A549 (cell line): ENCODE measurements around the gene COL5A1. TPM values are rescaled to one million over a fixed set of nuclear protein-coding genes. Genes with fewer than 3 reads are reported as not detected.

Source experiments
- ATAC-seq, 2 experiments: fragments of 200-7000 bp in 1 of 2; fragments of >200 bp in 1 of 2; cut with Nextera tagmentation in 1 of 2; cut with Tn5 transposase in 1 of 2; 3 replicates each; pipeline versions ENCODE4 v1.8.0 to v1.9.1; 2018 to 2020; ENCODE audit warnings: mild to moderate bottlenecking in 1 of 2, moderate library complexity in 1 of 2
- CTCF ChIA-PET: fragments of 300-600 bp; sonication (Branson Sonifier 250); formaldehyde crosslinking; extraction: SDS; loops from one replicate; lab custom pipeline; 2021; ENCODE audit warnings: antibody characterized with exemption, inconsistent platforms; lab: Yijun Ruan, JAX
- POLR2A ChIA-PET: fragments of 350-600 bp; formaldehyde crosslinking; extraction: SDS; loops from one replicate; lab custom pipeline; 2021; ENCODE audit warnings: antibody characterized with exemption, inconsistent platforms; lab: Yijun Ruan, JAX
- DNase-seq, 2 experiments: peaks; one replicate each; pipeline versions ENCODE4 v3.0.0 to v3.0.0-alpha.2; 2011 to 2016; ENCODE audit warnings: low read depth in 1 of 2, low spot score in 1 of 2
- FAIRE-seq: peaks from 2 replicates; lab custom pipeline; 2011; peaks lifted over from hg19 to GRCh38; lab: Jason Lieb, UNC
- H3K27ac ChIP-seq, 2 experiments: fragments of >200 bp; sonication (Bioruptor Twin); formaldehyde crosslinking; 3 replicates each; pipeline ENCODE4 v1.5.1; 2016 to 2017
- H3K4me1 ChIP-seq: fragments of >200 bp; sonication (Bioruptor Twin); formaldehyde crosslinking; 3 replicates; pipeline ENCODE4 v1.6.1; 2016
- H3K4me2 ChIP-seq: fragments of >200 bp; sonication (Bioruptor Twin); formaldehyde crosslinking; 3 replicates; pipeline ENCODE4 v1.6.1; 2016
- H3K4me3 ChIP-seq: fragments of >200 bp; sonication (Bioruptor Twin); formaldehyde crosslinking; 3 replicates; pipeline ENCODE4 v1.5.1; 2016
- H3K9me3 ChIP-seq: fragments of >200 bp; sonication (Bioruptor Twin); formaldehyde crosslinking; 3 replicates; pipeline ENCODE4 v1.6.1; 2016
- BCL3 ChIP-seq: fragments of >200 bp; sonication (Bioruptor Twin); formaldehyde crosslinking; IDR thresholded peaks from 3 replicates; pipeline ENCODE4 v1.6.1; 2016
- CBX2 ChIP-seq: fragments of 200-600 bp; sonication (generic); IDR thresholded peaks from 2 replicates; pipeline ENCODE4 v1.6.1; 2016; ENCODE audit warnings: low read depth, mild to moderate bottlenecking, borderline replicate concordance
- CBX8 ChIP-seq: fragments of 200-600 bp; sonication (generic); IDR thresholded peaks from 2 replicates; pipeline ENCODE4 v1.6.1; 2016
- CEBPB ChIP-seq, 2 experiments: fragments of >200 bp in 1 of 2; sonication (Bioruptor Twin) in 1 of 2; formaldehyde crosslinking in 1 of 2; IDR thresholded peaks; 2 replicates each; pipeline ENCODE4 v1.6.1; 2012 to 2016
- E2F6 ChIP-seq: IDR thresholded peaks from 2 replicates; pipeline ENCODE4 v1.6.1; 2012; ENCODE audit warnings: low read depth, borderline replicate concordance
- EHF ChIP-seq: fragments of 250-450 bp; sonication (Bioruptor Pico); IDR thresholded peaks from 2 replicates; pipeline ENCODE4 v1.5.0; 2020; ENCODE audit warnings: mild to moderate bottlenecking
- EHMT2 ChIP-seq: fragments of 200-600 bp; sonication (generic); IDR thresholded peaks from 2 replicates; pipeline ENCODE4 v1.6.1; 2016; ENCODE audit warnings: antibody characterized with exemption, low read depth, mild to moderate bottlenecking, moderate library complexity
- ELK1 ChIP-seq: fragments of 150-350 bp; IDR thresholded peaks from 2 replicates; pipeline ENCODE4 v1.6.1; 2014; ENCODE audit warnings: low read depth, mild to moderate bottlenecking, low read length
- FOSB ChIP-seq: fragments of 250-450 bp; sonication (Bioruptor Pico); IDR thresholded peaks from 2 replicates; pipeline ENCODE4 v1.5.0; 2020; ENCODE audit warnings: mild to moderate bottlenecking, moderate library complexity
- FOXS1 ChIP-seq: fragments of 250-450 bp; sonication (Bioruptor Pico); IDR thresholded peaks from 2 replicates; pipeline ENCODE4 v1.5.0; 2020; ENCODE audit warnings: mild to moderate bottlenecking, moderate library complexity
- GATA3 ChIP-seq: IDR thresholded peaks from 2 replicates; pipeline ENCODE4 v1.6.1; 2012; ENCODE audit warnings: borderline replicate concordance
- HDAC2 ChIP-seq: fragments of 200-600 bp; sonication (generic); IDR thresholded peaks from 2 replicates; pipeline ENCODE4 v1.6.1; 2016
- HEYL ChIP-seq: fragments of 250-450 bp; sonication (Bioruptor Pico); IDR thresholded peaks from 2 replicates; pipeline ENCODE4 v1.8.0; 2021; ENCODE audit warnings: mild to moderate bottlenecking, moderate library complexity
- HOXB5 ChIP-seq: fragments of 250-450 bp; sonication (Bioruptor Pico); IDR thresholded peaks from 2 replicates; pipeline ENCODE4 v1.5.0; 2020; ENCODE audit warnings: mild to moderate bottlenecking, moderate library complexity
- JUN ChIP-seq, 2 experiments: fragments of >200 bp; sonication (Bioruptor Twin); formaldehyde crosslinking; IDR thresholded peaks; 2 replicates in 1 of 2; 3 replicates in 1 of 2; pipeline ENCODE4 v1.6.1; 2016 to 2017
- KDM1A ChIP-seq: fragments of 200-600 bp; sonication (generic); IDR thresholded peaks from 2 replicates; pipeline ENCODE4 v1.6.1; 2016; ENCODE audit warnings: low read depth, mild to moderate bottlenecking
- KDM5A ChIP-seq: fragments of 200-600 bp; sonication (generic); IDR thresholded peaks from 2 replicates; pipeline ENCODE4 v1.6.1; 2016; ENCODE audit warnings: antibody characterized with exemption, mild to moderate bottlenecking
- MAZ ChIP-seq: fragments of 150-350 bp; IDR thresholded peaks from 2 replicates; pipeline ENCODE4 v1.6.1; 2014; ENCODE audit warnings: antibody characterized with exemption, low read depth, low read length, borderline replicate concordance
- NFE2L2 ChIP-seq: fragments of 150-350 bp; conservative IDR thresholded peaks from 2 replicates; pipeline ENCODE4 v1.6.1; 2014; ENCODE audit warnings: low read length
- NR3C1 ChIP-seq: fragments of >200 bp; sonication (Bioruptor Twin); formaldehyde crosslinking; IDR thresholded peaks from 3 replicates; pipeline ENCODE4 v1.6.1; 2017
- PBX3 ChIP-seq: IDR thresholded peaks from 2 replicates; pipeline ENCODE4 v1.6.1; 2012
- POLR2A ChIP-seq: IDR thresholded peaks from 2 replicates; pipeline ENCODE4 v1.6.1; 2012; ENCODE audit warnings: mild to moderate bottlenecking, low read length
- POLR2AphosphoS2 ChIP-seq: conservative IDR thresholded peaks from 2 replicates; pipeline ENCODE4 v1.6.1; 2012; ENCODE audit warnings: low read length, improper control_type of control experiment, inconsistent platforms
- RARB ChIP-seq: fragments of 250-450 bp; sonication (Bioruptor Pico); IDR thresholded peaks from 2 replicates; pipeline ENCODE4 v1.8.0; 2021; ENCODE audit warnings: mild to moderate bottlenecking, moderate library complexity
- RCOR1 ChIP-seq: fragments of 150-350 bp; IDR thresholded peaks from 2 replicates; pipeline ENCODE4 v1.6.1; 2014; ENCODE audit warnings: antibody characterized with exemption, low read length, low read depth
- REST ChIP-seq: fragments of 200-600 bp; sonication (generic); IDR thresholded peaks from 2 replicates; pipeline ENCODE4 v1.6.1; 2016; ENCODE audit warnings: antibody characterized with exemption, mild to moderate bottlenecking, moderate library complexity
- SMC3 ChIP-seq: fragments of >200 bp; sonication (Bioruptor Twin); formaldehyde crosslinking; IDR thresholded peaks from 3 replicates; pipeline ENCODE4 v1.6.1; 2018; ENCODE audit warnings: inconsistent platforms
- SREBF2 ChIP-seq: fragments of 450-650 bp; IDR thresholded peaks from 2 replicates; pipeline ENCODE4 v1.6.1; 2014; ENCODE audit warnings: mild to moderate bottlenecking, moderate library complexity
- TFCP2L1 ChIP-seq: fragments of 250-450 bp; sonication (Bioruptor Pico); IDR thresholded peaks from 2 replicates; pipeline ENCODE4 v1.5.0; 2021; ENCODE audit warnings: mild to moderate bottlenecking
- TP53 ChIP-seq: fragments of 250-450 bp; sonication (Bioruptor Pico); IDR thresholded peaks from 2 replicates; pipeline ENCODE4 v1.5.0; 2021; ENCODE audit warnings: mild to moderate bottlenecking, moderate library complexity
- ZC3H11A ChIP-seq: fragments of 450-650 bp; IDR thresholded peaks from 2 replicates; pipeline ENCODE4 v1.6.1; 2014; ENCODE audit warnings: antibody characterized with exemption, mild to moderate bottlenecking
- ZNF302 ChIP-seq: fragments of 250-450 bp; sonication (Bioruptor Pico); IDR thresholded peaks from 2 replicates; pipeline ENCODE4 v1.9.0; 2021; ENCODE audit warnings: inconsistent platforms, mild to moderate bottlenecking, moderate library complexity
- WGBS: methylation state at CpG from one replicate; pipeline ENCODE4 v1.1.6; 2017; ENCODE audit errors: missing lambda C conversion rate; 5-methylcytosine and 5-hydroxymethylcytosine counted together
- polyA plus RNA-seq, 4 experiments: library from polyadenylated mRNA; depleted of rRNA in 3 of 4; stranded (reverse); fragments of >200 nt; fragmentation: RNase III in 1 of 4; extraction: RNeasy Plus Mini Kit Qiagen cat#74134 plus additional on column Dnase treatment in 1 of 4; gene quantifications; 2 replicates in 3 of 4; 3 replicates in 1 of 4; pipeline ENCODE4 v1.2.3, GENCODE V29; 2011 to 2017

Gene COL5A1
- polyA plus RNA-seq, 2 of the 4 experiments (the other 2 are of a cell fraction), result 16.1 to 67.5 TPM

- Histone ChIP-seq H3K4me2 (no peak overlapping the region), H3K4me3 (no peak overlapping the region), H3K27ac (no peak overlapping the region), H3K9me3 (peaks cover 33% of the 10 kb centered on the region), H3K4me1 (no peaks in the 10 kb centered on the region)
- DNase-seq (no peak), FAIRE-seq (no peak), ATAC-seq (no peak)
- TF ChIP-seq ZNF302 (CRISPR knock-in tag) (no peak), BCL3 (no peak), HEYL (CRISPR knock-in tag) (no peak), NR3C1 (no peak), E2F6 (no peak), POLR2A (no peak), REST (no peak), ZC3H11A (no peak), RCOR1 (no peak), FOSB (CRISPR knock-in tag) (no peak), CBX2 (no peak), HDAC2 (no peak), KDM5A (no peak), ELK1 (no peak), CEBPB (IDR thresholded peaks at IDR 0.05) (no peak), TP53 (CRISPR knock-in tag) (no peak), HOXB5 (CRISPR knock-in tag) (no peak), EHF (CRISPR knock-in tag) (no peak), PBX3 (no peak)
- ChIA-PET CTCF (no interaction called here), POLR2A (no interaction called here)
- WGBS, result 19% methylated on average over 3 of the region's 3 CpGs
Measured at GRCh38 chr9:134847138-134847537, 205.5 kb downstream of the COL5A1 start.

GRCh38 chr9:134847752-134848432, 206.3 kb downstream of the COL5A1 start:
- TF ChIP-seq CEBPB (IDR thresholded peaks at IDR 0.05) (no peak), MAZ (no peak), ZNF302 (CRISPR knock-in tag) (no peak), CBX8 (no peak), KDM1A (no peak), EHMT2 (no peak), RARB (CRISPR knock-in tag) (no peak), FOXS1 (CRISPR knock-in tag) (no peak), ELK1 (no peak), NFE2L2 (no peak), GATA3 (no peak), SREBF2 (no peak), SMC3 (no peak), POLR2AphosphoS2 (no peak), JUN (IDR thresholded peaks at IDR 0.05) (no peak), TFCP2L1 (CRISPR knock-in tag) (no peak), NR3C1 (no peak)
- Histone ChIP-seq H3K4me3 (no peak overlapping the region), H3K4me1 (no peaks in the 10 kb centered on the region), H3K4me2 (no peak overlapping the region), H3K9me3 (peaks cover 33% of the 10 kb centered on the region), H3K27ac (no peak overlapping the region)
- FAIRE-seq (no peak), ATAC-seq (peak; percentile 25 to 51; a peak in 4 of 6 replicates), DNase-seq (peak in 1 of 2 experiments; percentile 12)
- CTCF ChIA-PET, result no interaction called here
- WGBS, result 57% methylated on average over 12 of the region's 16 CpGs
- POLR2A ChIA-PET, result no interaction called here
